ENCODE results near the gene CCDC74A. TPM values are rescaled to one million over a fixed set of nuclear protein-coding genes. Genes with fewer than 3 reads are reported as not detected.
A peak's percentile ranks its signal among the peaks of the same experiment; 100 is the strongest.
"Not testable (repeated sequence)": the region's sequence is repeated elsewhere in the genome, so short reads cannot be mapped to it uniquely, and the experiment has no call there.

The CCDC74A gene
- total RNA-seq, 1 experiment from 2014 or later, result 1.2 TPM

DNA sequence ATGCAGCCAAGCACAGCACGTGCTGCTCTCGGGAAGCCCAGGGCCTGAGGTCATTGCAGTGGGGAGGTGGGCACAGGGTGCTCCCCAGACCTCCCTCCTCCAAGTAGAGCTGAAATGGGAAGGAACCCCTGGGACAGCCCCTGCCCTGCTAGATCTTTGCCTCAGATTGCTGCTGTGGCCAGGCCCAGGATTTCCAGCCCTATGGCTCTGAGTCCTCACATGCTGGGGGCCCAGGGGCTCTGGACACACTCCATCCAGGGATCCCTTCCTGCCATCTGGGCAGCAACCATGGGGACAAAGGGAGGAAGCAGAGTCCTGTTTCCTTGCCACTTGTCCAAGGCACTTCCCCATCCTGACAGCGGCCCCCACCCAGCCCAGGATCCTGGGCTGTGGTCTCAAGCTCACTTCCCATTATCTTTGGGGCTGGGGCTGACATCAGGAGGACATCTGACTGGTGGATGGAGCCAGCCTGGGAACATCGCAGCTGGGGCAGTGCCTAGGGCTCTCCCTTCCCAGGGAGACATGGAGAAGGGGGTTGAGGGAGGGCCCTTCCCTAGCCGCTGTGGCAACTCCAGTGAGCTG, 2.3 kb downstream of the CCDC74A start:
- intact Hi-C loops (cut with micrococcal nuclease; ENCODE audit: unreplicated experiment); DNase-seq; BruUV-seq (replicated peaks); CTCF ChIA-PET; H3K4me1 Mint-ChIP-seq (ENCODE audit: low read depth, unreplicated experiment); H3K36me3 Mint-ChIP-seq (ENCODE audit: insufficient read depth, unreplicated experiment); H3K4me3 Mint-ChIP-seq (ENCODE audit: low read depth, unreplicated experiment); H3K27me3 Mint-ChIP-seq (ENCODE audit: unreplicated experiment); H3K9me3 Mint-ChIP-seq (ENCODE audit: low read depth, unreplicated experiment); H3K27ac Mint-ChIP-seq (ENCODE audit: unreplicated experiment): not testable (repeated sequence)

DNA sequence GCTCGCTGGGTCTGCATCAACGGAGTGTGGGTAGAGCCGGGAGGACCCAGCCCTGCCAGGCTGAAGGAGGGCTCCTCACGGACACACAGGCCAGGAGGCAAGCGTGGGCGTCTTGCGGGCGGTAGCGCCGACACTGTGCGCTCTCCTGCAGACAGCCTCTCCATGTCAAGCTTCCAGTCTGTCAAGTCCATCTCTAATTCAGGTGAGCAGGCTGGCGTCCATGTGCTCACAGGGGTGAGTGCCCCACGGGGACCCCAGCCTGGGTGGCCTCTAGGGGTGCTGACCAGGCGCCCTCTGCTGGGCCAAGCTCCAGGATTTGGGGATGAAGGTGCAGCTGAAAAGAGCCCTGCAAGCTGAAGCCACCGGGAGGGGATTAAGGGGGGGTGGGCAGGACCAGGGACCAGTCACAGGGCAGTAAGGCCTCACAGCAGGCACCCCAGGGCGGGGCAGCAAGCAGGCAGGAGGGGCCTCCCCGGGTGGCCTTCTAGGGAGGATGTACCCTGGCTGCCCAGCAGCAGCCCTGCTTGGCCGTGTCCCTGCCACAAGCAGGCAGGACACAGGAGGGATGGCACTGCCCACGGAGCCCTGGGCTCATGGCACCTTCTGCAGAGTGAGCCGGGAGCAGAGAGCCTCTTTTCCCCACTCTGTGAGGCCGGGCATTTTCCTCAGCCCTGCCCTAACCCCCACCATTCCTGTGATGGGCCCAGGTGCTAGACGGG, 3.1 kb downstream of the CCDC74A start:
- DNase-seq; H3K36me3 Mint-ChIP-seq (ENCODE audit: insufficient read depth, unreplicated experiment); H3K27ac Mint-ChIP-seq (ENCODE audit: unreplicated experiment); H3K9me3 Mint-ChIP-seq (ENCODE audit: low read depth, unreplicated experiment); H3K27me3 Mint-ChIP-seq (ENCODE audit: unreplicated experiment); intact Hi-C loops (cut with micrococcal nuclease; ENCODE audit: unreplicated experiment); CTCF ChIA-PET; H3K4me3 Mint-ChIP-seq (ENCODE audit: low read depth, unreplicated experiment); H3K4me1 Mint-ChIP-seq (ENCODE audit: low read depth, unreplicated experiment); BruUV-seq (replicated peaks): not testable (repeated sequence)
- TF ChIP-seq, protein P1, sequence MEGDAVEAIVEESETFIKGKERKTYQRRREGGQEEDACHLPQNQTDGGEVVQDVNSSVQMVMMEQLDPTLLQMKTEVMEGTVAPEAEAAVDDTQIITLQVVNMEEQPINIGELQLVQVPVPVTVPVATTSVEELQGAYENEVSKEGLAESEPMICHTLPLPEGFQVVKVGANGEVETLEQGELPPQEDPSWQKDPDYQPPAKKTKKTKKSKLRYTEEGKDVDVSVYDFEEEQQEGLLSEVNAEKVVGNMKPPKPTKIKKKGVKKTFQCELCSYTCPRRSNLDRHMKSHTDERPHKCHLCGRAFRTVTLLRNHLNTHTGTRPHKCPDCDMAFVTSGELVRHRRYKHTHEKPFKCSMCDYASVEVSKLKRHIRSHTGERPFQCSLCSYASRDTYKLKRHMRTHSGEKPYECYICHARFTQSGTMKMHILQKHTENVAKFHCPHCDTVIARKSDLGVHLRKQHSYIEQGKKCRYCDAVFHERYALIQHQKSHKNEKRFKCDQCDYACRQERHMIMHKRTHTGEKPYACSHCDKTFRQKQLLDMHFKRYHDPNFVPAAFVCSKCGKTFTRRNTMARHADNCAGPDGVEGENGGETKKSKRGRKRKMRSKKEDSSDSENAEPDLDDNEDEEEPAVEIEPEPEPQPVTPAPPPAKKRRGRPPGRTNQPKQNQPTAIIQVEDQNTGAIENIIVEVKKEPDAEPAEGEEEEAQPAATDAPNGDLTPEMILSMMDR (IDR thresholded peaks at IDR 0.05; ENCODE audit: unreplicated experiment), result peak; percentile 19

DNA sequence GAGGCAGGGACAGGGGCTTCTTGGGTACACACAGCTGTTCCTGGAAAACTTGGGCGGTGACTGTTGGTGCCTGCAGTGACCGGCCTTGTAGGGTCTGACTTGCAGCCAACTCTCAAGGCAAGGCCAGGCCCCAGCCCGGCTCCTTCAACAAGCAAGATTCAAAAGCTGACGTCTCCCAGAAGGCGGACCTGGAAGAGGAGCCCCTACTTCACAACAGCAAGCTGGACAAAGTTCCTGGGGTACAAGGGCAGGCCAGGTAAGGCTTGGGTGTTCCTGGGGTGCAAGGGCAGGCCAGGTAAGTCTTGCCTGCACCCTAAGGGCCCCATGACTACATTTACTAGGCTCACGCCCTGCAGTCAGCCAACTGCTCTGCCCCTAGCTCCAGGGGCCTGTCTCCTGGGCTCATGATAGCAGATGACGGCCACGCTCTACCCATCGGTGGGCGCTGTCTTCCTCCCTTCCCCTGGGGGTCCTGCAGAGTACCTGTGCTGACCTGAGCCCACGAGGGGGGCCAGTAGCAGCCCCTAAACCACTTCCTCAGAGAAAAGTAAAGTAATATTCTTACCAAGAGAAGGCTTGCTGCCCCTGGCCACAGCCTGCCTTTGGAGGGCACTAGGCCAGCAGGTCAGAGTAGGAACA, 4.0 kb downstream of the CCDC74A start:
- intact Hi-C loops (cut with micrococcal nuclease; ENCODE audit: unreplicated experiment); BruUV-seq (replicated peaks); CTCF ChIA-PET; H3K9me3 Mint-ChIP-seq (ENCODE audit: low read depth, unreplicated experiment); H3K27ac Mint-ChIP-seq (ENCODE audit: unreplicated experiment); H3K36me3 Mint-ChIP-seq (ENCODE audit: insufficient read depth, unreplicated experiment); DNase-seq; H3K4me3 Mint-ChIP-seq (ENCODE audit: low read depth, unreplicated experiment); H3K4me1 Mint-ChIP-seq (ENCODE audit: low read depth, unreplicated experiment); H3K27me3 Mint-ChIP-seq (ENCODE audit: unreplicated experiment): not testable (repeated sequence)

DNA sequence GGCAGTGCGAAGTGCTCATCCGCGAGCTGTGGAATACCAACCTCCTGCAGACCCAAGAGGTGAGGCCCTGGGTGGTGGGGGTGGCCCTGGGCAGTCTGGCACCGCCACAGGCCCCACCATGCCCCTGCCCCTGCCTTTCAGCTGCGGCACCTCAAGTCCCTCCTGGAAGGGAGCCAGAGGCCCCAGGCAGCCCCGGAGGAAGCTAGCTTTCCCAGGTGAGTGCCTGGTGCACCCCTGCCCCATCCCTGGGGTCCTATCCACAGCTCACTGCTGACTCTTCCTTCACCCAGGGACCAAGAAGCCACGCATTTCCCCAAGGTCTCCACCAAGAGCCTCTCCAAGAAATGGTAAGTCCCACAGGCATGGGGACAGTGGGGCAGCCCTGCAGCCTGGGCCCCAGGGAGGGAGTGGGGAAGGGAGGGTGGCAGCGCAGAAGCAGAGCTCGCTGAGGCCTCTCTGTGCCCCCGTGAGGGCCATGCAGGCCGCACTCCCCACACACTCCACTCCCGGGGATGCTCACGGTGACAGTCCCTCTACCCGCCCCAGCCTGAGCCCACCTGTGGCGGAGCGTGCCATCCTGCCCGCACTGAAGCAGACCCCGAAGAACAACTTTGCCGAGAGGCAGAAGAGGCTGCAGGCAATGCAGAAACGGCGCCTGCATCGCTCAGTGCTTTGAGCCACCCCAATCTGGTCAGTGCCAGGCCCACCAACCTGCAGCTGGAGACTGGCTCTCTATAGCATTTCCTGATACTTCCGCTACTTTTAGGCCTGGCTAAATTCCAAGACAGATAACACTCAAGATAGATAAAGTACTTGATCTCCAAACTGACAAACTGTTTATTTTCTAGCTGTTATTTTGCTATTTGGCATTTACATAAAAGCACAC, 5.3 kb downstream of the CCDC74A start:
- H3K36me3 Mint-ChIP-seq (ENCODE audit: insufficient read depth, unreplicated experiment); intact Hi-C loops (cut with micrococcal nuclease; ENCODE audit: unreplicated experiment); H3K4me3 Mint-ChIP-seq (ENCODE audit: low read depth, unreplicated experiment); H3K27ac Mint-ChIP-seq (ENCODE audit: unreplicated experiment); DNase-seq; BruUV-seq (replicated peaks); H3K4me1 Mint-ChIP-seq (ENCODE audit: low read depth, unreplicated experiment); H3K27me3 Mint-ChIP-seq (ENCODE audit: unreplicated experiment); H3K9me3 Mint-ChIP-seq (ENCODE audit: low read depth, unreplicated experiment): not testable (repeated sequence)
- CTCF ChIA-PET, result interaction anchor here (0.6 kb wide), 1 partner anchor 467 kb away, joined by 3 read pairs; no protein-coding TSS in a partner anchor

DNA sequence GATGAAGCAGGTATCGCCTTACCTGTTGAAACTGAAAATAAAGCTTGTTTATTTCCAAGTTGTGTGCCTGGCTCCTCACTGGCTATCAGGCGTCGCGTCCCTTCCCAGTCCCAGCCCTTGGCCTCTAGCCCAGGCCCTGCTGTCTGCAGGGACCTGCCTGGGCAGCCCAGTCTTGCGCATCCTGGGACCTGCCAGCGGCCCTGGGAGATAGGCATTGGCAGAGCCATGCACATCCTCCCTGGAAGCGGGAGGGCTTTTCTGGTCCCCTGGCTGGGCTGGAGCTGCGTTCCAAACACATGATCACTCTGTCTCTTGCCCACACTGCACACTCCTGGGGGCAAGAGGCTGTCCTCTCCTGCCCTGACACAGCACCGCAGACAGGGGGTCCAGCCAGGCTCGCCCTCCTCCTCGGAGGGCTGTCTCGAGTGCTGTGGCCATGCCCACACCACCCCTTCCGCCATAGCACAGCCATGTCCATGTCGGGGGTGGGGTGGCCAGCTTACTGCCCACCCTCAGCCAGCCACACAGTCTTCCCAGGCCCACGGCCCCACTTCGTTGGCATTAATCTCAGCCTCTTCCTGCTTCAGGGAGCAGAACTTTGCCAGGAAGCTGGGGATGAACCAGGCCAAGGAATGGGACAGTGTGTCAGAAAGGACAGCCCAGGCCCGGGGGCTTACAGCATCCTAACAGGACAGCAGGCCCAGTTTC, 6.1 kb downstream of the CCDC74A start:
- CTCF ChIA-PET, result interaction anchor here (0.6 kb wide), 1 partner anchor 468 kb away, joined by 3 read pairs; no protein-coding TSS in a partner anchor
- DNase-seq; H3K36me3 Mint-ChIP-seq (ENCODE audit: insufficient read depth, unreplicated experiment); H3K4me1 Mint-ChIP-seq (ENCODE audit: low read depth, unreplicated experiment); H3K27me3 Mint-ChIP-seq (ENCODE audit: unreplicated experiment); H3K9me3 Mint-ChIP-seq (ENCODE audit: low read depth, unreplicated experiment); BruUV-seq (replicated peaks); intact Hi-C loops (cut with micrococcal nuclease; ENCODE audit: unreplicated experiment); H3K4me3 Mint-ChIP-seq (ENCODE audit: low read depth, unreplicated experiment); H3K27ac Mint-ChIP-seq (ENCODE audit: unreplicated experiment): not testable (repeated sequence)

DNA sequence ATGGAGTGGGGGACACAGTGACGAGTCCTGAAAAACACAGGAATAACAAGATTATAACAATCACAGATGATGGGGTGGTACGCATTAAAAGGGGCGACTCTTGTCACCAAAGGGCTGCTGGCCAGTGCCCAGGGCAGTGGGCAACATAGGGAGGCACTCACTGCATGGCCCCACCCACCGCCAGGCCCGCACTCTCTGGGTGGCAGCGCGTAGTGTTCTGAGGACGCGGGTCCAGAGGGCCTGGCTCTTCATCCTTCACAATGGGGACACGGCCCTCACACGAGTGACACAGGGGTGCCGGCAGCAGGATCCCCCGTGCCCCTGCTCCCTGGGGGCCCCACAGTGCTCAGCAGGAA, 6.6 kb downstream of the CCDC74A start:
- BruUV-seq (replicated peaks); H3K36me3 Mint-ChIP-seq (ENCODE audit: insufficient read depth, unreplicated experiment); H3K4me1 Mint-ChIP-seq (ENCODE audit: low read depth, unreplicated experiment); intact Hi-C loops (cut with micrococcal nuclease; ENCODE audit: unreplicated experiment); H3K27ac Mint-ChIP-seq (ENCODE audit: unreplicated experiment); CTCF ChIA-PET; H3K4me3 Mint-ChIP-seq (ENCODE audit: low read depth, unreplicated experiment); H3K27me3 Mint-ChIP-seq (ENCODE audit: unreplicated experiment); DNase-seq; H3K9me3 Mint-ChIP-seq (ENCODE audit: low read depth, unreplicated experiment): not testable (repeated sequence)

DNA sequence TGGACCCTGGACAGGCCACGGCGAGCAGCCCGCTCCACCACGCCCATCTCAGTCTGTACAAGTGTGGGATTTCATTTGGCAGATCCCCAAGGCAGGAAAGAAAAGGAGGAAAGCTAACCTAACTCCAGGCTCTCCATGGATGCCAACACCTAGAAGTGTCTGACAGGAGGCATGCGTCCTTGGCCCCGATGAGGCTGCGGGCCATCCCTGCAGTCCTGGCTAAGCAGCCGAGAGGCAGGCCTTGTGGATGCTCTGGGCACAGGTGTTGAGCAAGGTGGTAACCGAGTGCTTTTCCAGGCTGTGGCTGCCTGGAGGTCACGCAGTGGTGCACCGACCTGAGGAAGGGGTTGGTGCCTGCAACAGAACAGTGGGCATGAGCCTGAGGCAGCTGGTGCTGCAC, 7.3 kb downstream of the CCDC74A start:
- intact Hi-C loops (cut with micrococcal nuclease; ENCODE audit: unreplicated experiment); H3K27ac Mint-ChIP-seq (ENCODE audit: unreplicated experiment); H3K36me3 Mint-ChIP-seq (ENCODE audit: insufficient read depth, unreplicated experiment); BruUV-seq (replicated peaks); H3K9me3 Mint-ChIP-seq (ENCODE audit: low read depth, unreplicated experiment); H3K4me1 Mint-ChIP-seq (ENCODE audit: low read depth, unreplicated experiment); H3K27me3 Mint-ChIP-seq (ENCODE audit: unreplicated experiment); H3K4me3 Mint-ChIP-seq (ENCODE audit: low read depth, unreplicated experiment); DNase-seq: not testable (repeated sequence)
- CTCF ChIA-PET, result interaction anchor here (0.9 kb wide), 1 partner anchor 42 kb away, joined by 3 read pairs; no protein-coding TSS in a partner anchor

Data from Calu3 (cell line).